ENCODE data around the gene FANCG. TPM values are rescaled to one million over a fixed set of nuclear protein-coding genes. Genes with fewer than 3 reads are reported as not detected.

The FANCG gene
- total and polyA plus RNA-seq, 2 of the 8 experiments (the other 6 are each of a cell fraction or from before 2014, with no cell fraction given), result 66.6 to 87.1 TPM

- no peak for TF ChIP-seq TBP (IDR thresholded peaks at IDR 0.05; ENCODE audit: low read depth, low read length)
- no peak for TF ChIP-seq SP4 (IDR thresholded peaks at IDR 0.05; ENCODE audit: low read length)
- no peak for TF ChIP-seq SAP30 (IDR thresholded peaks at IDR 0.05; ENCODE audit: insufficient read depth, insufficient replicate concordance, low read length)
- no peak for TF ChIP-seq CTBP2 (IDR thresholded peaks at IDR 0.05; ENCODE audit: borderline replicate concordance, insufficient read depth, insufficient read length, low read length)
- no peak for TF ChIP-seq BACH1 (IDR thresholded peaks at IDR 0.05; ENCODE audit: low read length)
- no peak for TF ChIP-seq POU5F1 (IDR thresholded peaks at IDR 0.05; ENCODE audit: low read depth, low read length)
Observed at GRCh38 chr9:35110327-35110761, 30.6 kb upstream of the FANCG start (continued).

Data from H1 (cell line).